Activated CD8-positive, alpha-beta memory T cell treated with anti-CD3 and anti-CD28 coated beads, Interleukin-2, amount 50 U/mL, for 4 hours (primary cell): ENCODE data around the gene TMEM229A.
"Not testable (repeated sequence)": the region's sequence is repeated elsewhere in the genome, so short reads cannot be mapped to it uniquely, and the experiment has no call there.

Experiments used
- DNase-seq: peaks from one replicate; pipeline ENCODE4 v3.0.0-alpha.2; 2020

The TMEM229A gene

GRCh38 chr7:124031919-124032318 lies 948 bp downstream of the TMEM229A start:
- no peak for DNase-seq

GRCh38 chr7:124031406-124031805 lies 1.5 kb downstream of the TMEM229A start:
- no peak for DNase-seq

DNA sequence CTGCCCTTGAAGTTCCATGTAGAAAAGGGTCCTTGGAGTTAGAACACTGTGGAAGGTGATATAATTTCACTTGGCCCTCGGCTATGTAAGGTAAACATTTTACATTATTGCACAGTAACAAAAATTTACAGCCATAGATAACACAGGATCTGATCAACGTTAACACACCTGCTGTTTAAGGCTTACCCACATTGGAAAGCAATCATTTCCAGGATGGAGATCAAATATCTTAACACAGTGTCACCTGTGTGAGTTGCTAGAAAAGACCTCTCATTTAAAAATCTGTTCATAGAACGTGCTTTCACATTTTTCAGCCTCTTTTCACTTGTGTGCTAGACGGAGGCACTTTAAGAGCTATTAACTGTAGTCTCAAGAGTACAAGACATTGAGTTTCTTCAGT lies 1.9 kb downstream of the TMEM229A start:
- no peak for DNase-seq

DNA sequence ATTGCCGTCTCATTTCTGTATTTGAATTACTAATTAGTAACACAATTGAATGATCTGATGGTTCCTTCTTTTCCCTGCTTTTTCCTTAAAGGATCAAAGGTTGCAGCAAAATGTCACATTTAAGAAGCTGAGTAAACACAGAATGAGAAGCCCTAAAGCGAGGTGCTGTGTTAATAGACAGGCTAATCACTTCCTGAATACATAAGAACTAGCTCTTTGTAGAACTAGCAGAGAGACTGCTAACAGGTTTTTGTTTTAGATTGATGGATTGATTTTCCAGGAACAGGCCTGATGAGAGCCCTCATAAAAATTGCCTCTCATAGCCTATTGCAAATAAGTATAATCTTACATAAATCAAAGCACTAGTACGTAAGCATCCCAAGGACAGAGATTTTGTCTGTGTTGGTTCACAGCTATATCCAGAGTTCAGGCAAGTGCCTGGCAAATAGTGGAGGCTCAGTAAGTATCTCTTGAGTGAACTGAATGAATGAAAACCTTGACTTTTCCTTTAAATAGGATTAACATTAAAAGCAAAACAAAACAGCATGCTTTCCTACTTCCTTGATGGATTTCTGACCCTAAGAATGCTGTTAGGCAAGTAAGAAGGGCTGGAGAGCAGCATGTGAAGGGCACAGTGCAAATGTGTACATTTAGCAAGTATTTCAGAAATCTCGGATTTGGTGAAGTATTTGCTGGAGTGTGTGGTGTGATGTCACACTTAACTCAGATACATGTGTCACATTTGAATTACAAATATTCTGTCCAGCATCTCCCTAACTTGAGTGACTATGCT lies 3.3 kb downstream of the TMEM229A start:
- DNase-seq = no peak

DNA sequence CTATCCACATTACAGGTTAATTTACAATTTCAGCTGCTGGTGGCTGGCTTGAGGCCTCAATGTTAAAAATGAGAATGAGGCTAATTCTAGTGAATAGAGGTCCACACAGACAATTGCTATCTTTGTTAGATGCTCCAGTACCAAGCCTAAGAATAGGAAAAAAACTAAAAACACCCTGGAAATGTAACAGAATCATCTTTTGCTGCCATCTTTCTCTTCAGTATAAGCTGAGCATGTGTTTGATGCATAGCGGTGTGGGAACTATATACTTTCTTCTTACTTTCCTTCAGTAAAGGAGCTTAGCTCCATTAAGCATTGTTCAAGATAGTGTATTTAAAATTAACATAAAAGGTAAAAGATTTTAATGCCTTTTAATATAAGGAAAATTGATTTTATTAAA lies 5.6 kb downstream of the TMEM229A start:
- no peak for DNase-seq

DNA sequence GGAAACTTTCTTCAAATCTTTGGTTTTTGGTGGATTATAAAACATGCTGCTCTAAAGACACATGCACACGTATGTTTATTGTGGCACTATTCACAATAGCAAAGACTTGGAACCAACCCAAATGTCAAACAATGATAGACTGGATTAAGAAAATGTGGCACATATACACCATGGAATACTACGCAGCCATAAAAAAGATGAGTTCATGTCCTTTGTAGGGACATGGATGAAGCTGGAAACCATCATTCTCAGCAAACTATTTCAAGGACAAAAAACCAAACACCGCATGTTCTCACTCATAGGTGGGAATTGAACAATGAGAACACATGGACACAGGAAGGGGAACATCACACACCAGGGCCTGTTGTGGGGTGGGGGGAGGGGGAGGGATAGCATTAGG lies 8.5 kb downstream of the TMEM229A start:
- DNase-seq = not testable (repeated sequence)

DNA sequence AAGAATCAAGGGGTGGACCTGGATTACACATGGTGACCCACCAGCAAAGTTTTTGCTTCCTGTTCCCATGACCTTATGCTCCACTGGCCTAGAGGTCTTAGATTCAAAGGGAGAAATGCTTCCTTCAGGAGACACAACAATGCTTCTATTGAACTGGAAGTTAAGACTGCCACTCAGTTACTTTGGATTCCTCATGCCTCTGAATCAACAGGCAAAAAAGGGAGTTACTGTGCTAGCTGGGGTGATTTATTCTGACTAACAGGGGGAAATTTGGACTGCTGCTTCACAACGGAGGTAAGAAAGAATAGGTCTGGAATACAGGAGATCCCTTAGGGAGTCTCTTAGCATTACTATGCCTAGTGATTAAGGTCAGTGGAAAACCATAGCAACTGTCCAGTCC lies 10.3 kb downstream of the TMEM229A start:
- DNase-seq = no peak

GRCh38 chr7:124020060-124020459 lies 12.8 kb downstream of the TMEM229A start:
- no peak for DNase-seq

GRCh38 chr7:124013306-124013705 lies 19.6 kb downstream of the TMEM229A start:
- no peak for DNase-seq

DNA sequence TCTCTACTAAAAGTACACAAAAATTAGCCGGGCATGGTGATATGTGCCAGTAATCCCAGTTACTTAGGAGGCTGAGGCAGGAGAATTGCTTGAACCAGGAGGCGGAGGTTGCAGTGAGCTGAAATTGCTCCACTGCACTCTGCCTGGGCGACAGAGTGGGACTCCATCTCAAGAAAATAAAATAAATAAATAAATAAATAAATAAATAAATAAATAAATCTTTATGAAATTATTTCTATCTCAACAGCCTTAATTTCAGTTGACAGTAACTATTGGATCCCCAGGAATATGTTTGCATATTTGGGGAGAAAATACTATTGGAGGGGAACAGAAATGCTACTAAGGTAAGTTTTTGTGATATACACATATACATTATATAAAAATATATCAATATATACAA lies 20.0 kb downstream of the TMEM229A start:
- DNase-seq = no peak

GRCh38 chr7:124009321-124009720 lies 23.5 kb downstream of the TMEM229A start:
- no peak for DNase-seq

DNA sequence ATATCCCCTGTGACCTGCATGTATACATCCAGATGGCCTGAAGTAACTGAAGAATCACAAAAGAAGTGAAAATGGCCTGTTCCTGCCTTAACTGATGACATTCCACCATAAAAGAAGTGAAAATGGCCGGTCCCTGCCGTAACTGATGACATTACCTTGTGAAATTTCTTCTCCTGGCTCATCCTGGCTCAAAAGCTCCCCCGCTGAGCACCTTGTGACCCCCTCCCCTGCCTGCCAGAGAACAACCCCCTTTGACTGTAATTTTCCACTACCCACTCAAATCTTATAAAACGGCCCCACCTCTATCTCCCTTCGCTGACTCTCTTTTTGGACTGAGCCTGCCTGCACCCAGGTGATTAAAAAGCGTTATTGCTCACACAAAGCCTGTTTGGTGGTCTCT lies 24.6 kb downstream of the TMEM229A start:
- not testable (repeated sequence) for DNase-seq

DNA sequence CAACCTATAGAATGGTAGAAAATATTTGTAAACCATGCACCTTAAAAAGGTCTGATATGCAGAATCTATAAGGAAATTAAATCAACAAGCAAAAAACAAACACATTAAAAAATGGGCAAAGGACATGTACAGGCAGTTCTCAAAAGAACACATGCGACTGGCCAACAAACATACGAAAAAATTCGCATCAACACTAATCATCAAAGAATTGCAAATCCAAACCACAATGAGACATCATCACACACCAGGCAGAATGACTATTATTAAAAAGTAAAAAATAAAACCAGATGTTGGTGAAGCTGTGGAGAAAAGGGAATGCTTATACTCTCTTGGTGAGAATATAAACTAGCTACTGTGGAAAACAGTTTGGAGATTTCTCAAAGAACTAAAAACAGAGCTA lies 33.2 kb downstream of the TMEM229A start:
- DNase-seq = no peak

- no peak for DNase-seq
Observed at GRCh38 chr7:123998921-123999320, 33.9 kb downstream of the TMEM229A start.

- no peak for DNase-seq
Observed at GRCh38 chr7:123996327-123996625, 36.6 kb downstream of the TMEM229A start.

DNA sequence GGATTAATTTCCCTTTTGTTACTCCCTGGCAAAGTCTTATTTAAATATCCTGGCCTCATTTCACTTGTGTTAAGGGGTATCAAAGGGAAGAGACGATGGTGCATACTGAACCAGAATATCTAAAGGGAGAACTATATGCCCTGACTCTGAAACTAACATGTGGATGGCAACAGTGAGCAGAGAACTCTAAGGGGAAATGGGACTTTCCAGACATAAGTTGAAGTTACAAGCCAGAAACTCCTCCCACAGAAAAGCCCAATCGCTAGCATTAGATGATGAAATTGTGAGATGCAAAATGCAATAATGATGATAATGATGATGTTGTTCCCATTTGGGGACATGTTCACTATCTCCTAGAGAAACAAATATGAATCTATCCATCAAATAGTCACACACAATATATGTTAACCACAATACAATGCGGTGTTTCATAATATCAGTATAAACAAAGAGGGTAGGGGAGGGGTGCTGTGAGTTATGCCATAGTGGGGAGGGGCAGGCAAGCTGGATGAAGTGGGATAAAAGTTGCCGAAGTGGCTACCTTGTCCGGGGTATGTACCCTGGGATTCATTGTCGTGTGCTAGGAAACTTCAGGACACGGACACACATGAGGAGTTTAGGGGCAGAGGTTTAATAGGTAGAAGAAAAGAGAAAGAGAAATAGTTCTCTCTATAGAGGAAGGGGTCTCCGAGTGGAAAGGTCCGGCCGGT lies 37.1 kb downstream of the TMEM229A start:
- no peak for DNase-seq

DNA sequence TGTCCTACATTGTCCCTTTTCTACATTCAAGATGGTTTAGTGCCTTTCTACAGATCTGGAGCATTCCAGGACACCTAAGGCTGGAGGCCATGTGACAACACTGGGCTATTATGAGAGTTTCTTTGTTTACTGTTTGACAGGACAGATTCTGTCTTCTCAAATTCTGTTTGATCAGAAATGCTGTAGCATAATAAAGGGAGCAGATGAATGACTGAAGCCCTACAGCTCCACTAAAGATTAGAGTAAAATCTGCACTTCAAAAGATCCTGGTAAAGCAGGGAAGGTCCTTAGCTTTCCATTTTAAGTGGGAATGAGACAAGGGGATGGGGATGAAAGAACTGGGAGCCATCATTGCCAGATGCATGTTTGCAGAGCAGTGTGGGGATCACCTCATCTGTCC lies 38.4 kb downstream of the TMEM229A start:
- DNase-seq = no peak

GRCh38 chr7:123993996-123994395 lies 38.9 kb downstream of the TMEM229A start:
- DNase-seq = no peak

- no peak for DNase-seq
Observed at GRCh38 chr7:123992913-123993518, 39.9 kb downstream of the TMEM229A start.

DNA sequence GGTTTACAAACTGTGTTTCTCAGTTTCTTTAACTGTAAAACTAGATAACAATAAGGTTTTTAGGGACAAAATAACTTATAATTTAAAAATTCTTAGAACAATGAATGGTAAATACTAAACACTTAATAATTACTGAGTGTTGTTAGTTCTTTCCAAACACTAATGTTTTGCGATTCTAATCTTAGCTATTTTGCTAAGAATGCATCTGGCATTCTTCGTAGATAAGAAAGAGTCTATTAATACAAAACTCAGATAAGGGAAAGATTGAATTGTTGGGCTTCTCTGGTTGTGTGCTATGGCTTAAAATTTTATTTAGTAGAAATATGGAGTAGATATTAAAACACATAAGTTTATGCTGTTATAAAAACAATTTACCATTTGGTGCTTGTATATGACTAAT lies 45.4 kb downstream of the TMEM229A start:
- DNase-seq = no peak
